WERI-Rb-1 (cell line): ENCODE measurements around the gene CBARP.
A peak's percentile ranks its signal among the peaks of the same experiment; 100 is the strongest.

Experiments used
- DNase-seq: peaks from one replicate; pipeline ENCODE4 v3.0.0-alpha.2; 2020
- H3K27ac ChIP-seq: fragments of 250-450 bp; sonication (Bioruptor Pico); 2 replicates; pipeline ENCODE4 v1.5.1; 2020; ENCODE audit warnings: mild to moderate bottlenecking, moderate library complexity
- H3K27me3 ChIP-seq: fragments of 250-450 bp; sonication (Bioruptor Pico); 2 replicates; pipeline ENCODE4 v1.5.1; 2021; ENCODE audit warnings: mild to moderate bottlenecking, low read depth, moderate library complexity; ENCODE audit not compliant: insufficient read depth, severe bottlenecking
- H3K36me3 ChIP-seq: fragments of 250-450 bp; sonication (Bioruptor Pico); 2 replicates; pipeline ENCODE4 v1.5.1; 2020; ENCODE audit warnings: mild to moderate bottlenecking, moderate library complexity
- H3K4me3 ChIP-seq: 2 replicates; pipeline ENCODE4 v1.5.1; 2011; ENCODE audit warnings: low read depth, mild to moderate bottlenecking, control low read depth, low read length
- H3K9me3 ChIP-seq: fragments of 250-450 bp; sonication (Bioruptor Pico); 2 replicates; pipeline ENCODE4 v1.5.1; 2021; ENCODE audit warnings: mild to moderate bottlenecking, moderate library complexity; ENCODE audit not compliant: severe bottlenecking
- CTCF ChIP-seq: IDR thresholded peaks from 2 replicates; pipeline ENCODE4 v1.5.1; 2011; ENCODE audit warnings: low read depth, mild to moderate bottlenecking, control low read depth, inconsistent platforms, low read length

Gene CBARP

DNA sequence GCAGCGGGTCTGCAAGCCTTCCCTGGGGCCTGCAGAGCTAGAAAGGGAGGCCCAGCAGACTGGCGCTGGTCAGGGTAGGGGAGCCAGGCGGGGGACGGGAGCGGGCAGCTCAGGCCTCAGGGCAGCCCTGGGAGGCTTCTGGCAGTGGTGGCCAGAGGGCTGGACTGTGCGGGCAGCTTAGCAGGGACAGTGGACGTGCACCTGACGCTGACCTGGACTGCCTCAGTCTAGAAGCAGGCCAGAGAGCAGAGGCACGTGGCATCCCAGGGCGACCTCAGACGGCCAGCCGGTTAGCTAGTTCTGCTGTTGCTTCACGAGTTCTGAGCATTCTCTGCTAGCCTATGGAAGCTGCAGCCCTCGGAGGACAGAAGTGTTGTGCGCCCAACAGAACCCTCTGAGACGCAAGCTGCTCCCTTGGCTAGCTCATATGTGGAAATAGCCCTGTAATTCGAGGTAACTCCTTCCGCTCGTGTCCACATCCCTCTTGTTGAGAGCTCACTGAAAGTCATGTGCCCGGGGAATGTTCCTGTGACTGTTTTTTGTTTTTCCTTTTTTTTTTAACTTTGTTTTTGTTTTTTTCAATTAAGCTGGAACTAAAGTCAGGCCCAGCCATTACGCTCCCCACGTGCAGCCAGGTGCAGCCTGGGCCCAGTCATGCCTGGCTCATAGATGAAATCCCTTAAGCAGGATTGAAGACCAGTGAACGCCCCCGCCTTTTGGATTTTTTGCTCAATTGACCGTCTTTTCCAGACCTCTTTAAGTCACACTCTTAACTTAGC, 35.6 kb upstream of the CBARP start:
- Histone ChIP-seq H3K4me3 (no peak overlapping the region), H3K27me3 (no peaks in the 10 kb centered on the region), H3K36me3 (peaks cover 68% of the 10 kb centered on the region), H3K9me3 (no peaks in the 10 kb centered on the region), H3K27ac (peak overlapping the region; percentile 92)
- peak; percentile 52 for DNase-seq
- no peak for TF ChIP-seq CTCF

- Histone ChIP-seq H3K27me3 (no peaks in the 10 kb centered on the region), H3K9me3 (no peaks in the 10 kb centered on the region), H3K4me3 (no peak overlapping the region), H3K27ac (peak overlapping the region; percentile 92; the same call in 1 of the 2 replicates), H3K36me3 (peaks cover 62% of the 10 kb centered on the region)
- TF ChIP-seq CTCF, result no peak
- DNase-seq, result no peak
Observed at GRCh38 chr19:1272423-1273262, 34.8 kb upstream of the CBARP start.

GRCh38 chr19:1271528-1272422, 34.0 kb upstream of the CBARP start:
- Histone ChIP-seq H3K36me3 (peaks cover 59% of the 10 kb centered on the region), H3K4me3 (no peak overlapping the region), H3K27ac (peak overlapping the region; percentile 1; the same call in 1 of the 2 replicates), H3K9me3 (no peaks in the 10 kb centered on the region), H3K27me3 (no peaks in the 10 kb centered on the region)
- no peak for TF ChIP-seq CTCF
- DNase-seq, result no peak

DNA sequence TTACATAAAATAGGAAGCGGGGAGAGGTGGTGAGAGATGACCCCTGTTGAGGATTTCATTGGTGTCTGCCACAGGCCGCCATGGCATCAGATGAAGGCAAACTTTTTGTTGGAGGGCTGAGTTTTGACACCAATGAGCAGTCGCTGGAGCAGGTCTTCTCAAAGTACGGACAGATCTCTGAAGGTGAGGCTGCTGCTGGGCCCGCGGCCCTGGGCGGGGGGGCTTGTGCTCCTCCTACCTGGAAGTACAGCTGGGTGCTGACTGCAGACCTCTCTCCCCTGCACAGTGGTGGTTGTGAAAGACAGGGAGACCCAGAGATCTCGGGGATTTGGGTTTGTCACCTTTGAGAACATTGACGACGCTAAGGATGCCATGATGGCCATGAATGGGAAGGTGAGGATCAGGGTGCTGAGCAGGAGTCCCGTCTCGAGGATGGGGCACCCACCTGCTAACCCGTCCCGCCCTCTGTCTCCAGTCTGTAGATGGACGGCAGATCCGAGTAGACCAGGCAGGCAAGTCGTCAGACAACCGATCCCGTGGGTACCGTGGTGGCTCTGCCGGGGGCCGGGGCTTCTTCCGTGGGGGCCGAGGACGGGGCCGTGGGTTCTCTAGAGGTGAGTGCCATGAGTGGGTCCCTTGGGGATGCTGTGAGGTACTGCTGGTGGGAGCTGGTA, 33.2 kb upstream of the CBARP start:
- no peak for DNase-seq
- Histone ChIP-seq H3K9me3 (no peaks in the 10 kb centered on the region), H3K27me3 (no peaks in the 10 kb centered on the region), H3K4me3 (no peak overlapping the region), H3K36me3 (peaks cover 56% of the 10 kb centered on the region), H3K27ac (peak overlapping the region; percentile 93; the same call in 1 of the 2 replicates)
- no peak for TF ChIP-seq CTCF

- no peak for TF ChIP-seq CTCF
- Histone ChIP-seq H3K4me3 (peak overlapping the region; percentile 76), H3K27ac (peak overlapping the region; percentile 93), H3K27me3 (no peaks in the 10 kb centered on the region), H3K36me3 (peaks cover 56% of the 10 kb centered on the region), H3K9me3 (no peaks in the 10 kb centered on the region)
- DNase-seq, result no peak
Observed at GRCh38 chr19:1270213-1270853, 32.5 kb upstream of the CBARP start.
